ENCODE data around the gene HLA-A.

The HLA-A gene

GRCh38 chr6:29986179-29986781, 43.9 kb downstream of the HLA-A start:
- DNase-seq (ENCODE audit: low read depth in 2 of 2): no peak

DNA sequence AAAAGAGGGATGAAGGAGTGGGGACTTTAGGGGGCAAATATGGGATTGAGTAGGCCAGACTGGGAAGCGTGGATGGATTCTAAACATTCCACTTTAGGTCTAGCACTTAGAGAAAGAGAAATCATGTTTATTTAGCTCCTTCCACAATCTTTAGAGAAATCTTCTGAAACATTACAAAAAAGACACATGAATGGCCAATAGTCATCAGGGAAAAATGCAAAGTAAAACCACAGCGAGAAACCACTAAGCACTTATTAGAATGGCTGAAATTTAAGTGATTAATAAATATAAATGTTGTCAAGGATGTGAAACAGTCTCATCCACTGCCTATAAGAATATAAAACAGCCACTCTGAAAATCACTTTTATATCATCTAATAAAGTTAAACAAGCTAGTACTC, 46.9 kb downstream of the HLA-A start:
- DNase-seq (ENCODE audit: low read depth in 2 of 2): no peak

GRCh38 chr6:29990931-29991330, 48.6 kb downstream of the HLA-A start:
- DNase-seq (ENCODE audit: low read depth in 2 of 2): no peak

GRCh38 chr6:29992807-29993206, 50.5 kb downstream of the HLA-A start:
- no peak for DNase-seq (ENCODE audit: low read depth in 2 of 2)

DNA sequence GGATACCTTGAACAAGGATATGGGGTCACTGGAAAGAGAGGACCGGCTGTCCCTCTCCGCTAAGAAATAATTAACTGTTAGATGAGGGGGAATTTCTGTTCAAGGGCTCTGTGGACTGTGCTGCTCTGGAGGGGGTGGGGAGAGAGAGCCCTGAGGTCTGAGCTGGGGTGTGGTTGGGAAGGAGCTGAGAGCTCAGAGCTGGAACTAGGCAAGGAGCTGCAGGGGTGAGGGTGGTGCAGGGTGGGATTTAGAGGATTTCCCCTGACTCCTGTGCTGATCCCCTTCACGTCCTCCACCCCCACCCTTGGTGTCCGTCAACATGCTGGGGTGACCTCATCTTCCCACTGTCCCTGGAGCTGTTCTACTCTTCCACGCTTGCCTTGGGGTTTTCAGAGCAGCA, 52.5 kb downstream of the HLA-A start:
- no peak for DNase-seq (ENCODE audit: low read depth in 2 of 2)

GRCh38 chr6:29995340-29995777, 53.0 kb downstream of the HLA-A start:
- no peak for DNase-seq (ENCODE audit: low read depth in 2 of 2)
